ENCODE measurements around the gene ZDHHC1.
"Not testable (repeated sequence)": the region's sequence is repeated elsewhere in the genome, so short reads cannot be mapped to it uniquely, and the experiment has no call there.

ZDHHC1 gene

DNA sequence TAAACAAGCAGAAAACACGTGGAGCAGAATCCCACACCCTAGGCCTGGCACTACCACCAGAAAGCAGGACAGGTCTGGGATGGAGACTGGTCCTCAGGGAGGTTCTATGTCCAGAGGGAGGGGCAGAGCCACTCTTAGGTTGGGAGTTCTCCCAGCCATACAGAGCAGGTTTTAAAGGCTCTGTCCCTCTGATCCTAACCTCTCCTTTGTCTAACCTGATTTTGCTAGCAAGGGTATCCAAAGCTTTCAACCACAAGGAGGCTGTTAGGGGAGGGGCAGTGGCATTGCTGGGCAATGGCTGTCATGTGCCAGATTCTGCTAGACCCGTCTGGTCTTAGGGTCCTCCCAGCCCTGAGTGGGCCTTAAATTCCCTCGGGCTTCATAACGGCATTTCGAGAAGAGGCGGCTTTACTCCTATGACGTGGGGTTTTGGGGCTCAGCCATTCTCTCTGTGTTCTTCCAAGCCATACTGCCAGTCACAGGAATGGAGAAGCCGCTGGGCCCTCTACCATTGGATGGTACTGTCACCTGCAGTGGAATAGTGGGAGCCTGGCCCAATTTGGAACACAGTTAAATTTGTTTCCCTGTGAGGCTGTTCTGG, 28.7 kb downstream of the ZDHHC1 start:
- Histone ChIP-seq H3K4me1 (peaks cover 0 to 9% (median under 1%) of the 10 kb centered on the region in 4 donors), H3K27me3 (peaks cover 0 to 25% of the 10 kb centered on the region in 2 donors), H3K9me3 (no peaks in the 10 kb centered on the region), H3K27ac (no peak overlapping the region), H3K4me3 (no peak overlapping the region), H3K36me3 (no peaks in the 10 kb centered on the region)
- intact Hi-C loops (cut with DNase I; ENCODE audit: low total_unique reads), result no loop called here
- DNase-seq, result no peak
- TF ChIP-seq, protein P1, sequence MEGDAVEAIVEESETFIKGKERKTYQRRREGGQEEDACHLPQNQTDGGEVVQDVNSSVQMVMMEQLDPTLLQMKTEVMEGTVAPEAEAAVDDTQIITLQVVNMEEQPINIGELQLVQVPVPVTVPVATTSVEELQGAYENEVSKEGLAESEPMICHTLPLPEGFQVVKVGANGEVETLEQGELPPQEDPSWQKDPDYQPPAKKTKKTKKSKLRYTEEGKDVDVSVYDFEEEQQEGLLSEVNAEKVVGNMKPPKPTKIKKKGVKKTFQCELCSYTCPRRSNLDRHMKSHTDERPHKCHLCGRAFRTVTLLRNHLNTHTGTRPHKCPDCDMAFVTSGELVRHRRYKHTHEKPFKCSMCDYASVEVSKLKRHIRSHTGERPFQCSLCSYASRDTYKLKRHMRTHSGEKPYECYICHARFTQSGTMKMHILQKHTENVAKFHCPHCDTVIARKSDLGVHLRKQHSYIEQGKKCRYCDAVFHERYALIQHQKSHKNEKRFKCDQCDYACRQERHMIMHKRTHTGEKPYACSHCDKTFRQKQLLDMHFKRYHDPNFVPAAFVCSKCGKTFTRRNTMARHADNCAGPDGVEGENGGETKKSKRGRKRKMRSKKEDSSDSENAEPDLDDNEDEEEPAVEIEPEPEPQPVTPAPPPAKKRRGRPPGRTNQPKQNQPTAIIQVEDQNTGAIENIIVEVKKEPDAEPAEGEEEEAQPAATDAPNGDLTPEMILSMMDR (IDR thresholded peaks at IDR 0.05), result no peak

DNA sequence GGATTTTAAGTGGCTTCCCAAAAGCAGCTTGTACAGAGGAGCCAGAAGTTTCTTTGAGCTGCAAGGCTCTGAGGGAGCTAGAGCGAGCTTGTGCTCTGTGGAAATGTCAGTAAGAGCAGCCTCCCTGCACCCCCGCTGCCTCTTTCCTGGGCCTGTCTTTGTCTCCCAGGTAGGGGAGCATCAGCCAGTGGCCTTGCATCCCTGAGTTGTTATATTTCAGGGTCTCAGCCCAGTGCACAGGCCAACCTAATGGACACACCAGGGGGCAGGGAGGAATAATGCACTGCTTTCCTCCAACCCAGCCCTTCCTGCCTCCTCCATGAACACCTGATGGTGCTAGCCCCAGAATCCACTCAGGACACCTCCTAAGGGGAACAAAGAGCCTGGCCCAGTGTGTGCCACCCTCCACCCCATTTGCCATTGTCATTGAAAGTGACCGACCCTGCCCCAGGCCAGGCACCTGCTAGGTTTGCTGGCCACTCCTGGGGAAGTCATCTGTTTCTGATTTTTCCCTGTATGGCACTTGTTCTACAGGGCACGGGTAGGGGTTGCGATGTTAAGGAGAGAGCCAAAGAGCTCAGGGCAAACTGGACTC, 29.3 kb downstream of the ZDHHC1 start:
- TF ChIP-seq, protein P1 (IDR thresholded peaks at IDR 0.05), result no peak
- no peak overlapping the region for H3K27ac ChIP-seq
- intact Hi-C loops (cut with DNase I; ENCODE audit: low total_unique reads), result no loop called here
- H3K9me3 ChIP-seq, result no peaks in the 10 kb centered on the region
- no peaks in the 10 kb centered on the region for H3K36me3 ChIP-seq
- no peak overlapping the region for H3K4me3 ChIP-seq
- peaks cover 0 to 5% (median 0%) of the 10 kb centered on the region in 4 donors for H3K4me1 ChIP-seq
- no peak for DNase-seq
- H3K27me3 ChIP-seq, result peaks cover 0 to 20% of the 10 kb centered on the region in 2 donors

DNA sequence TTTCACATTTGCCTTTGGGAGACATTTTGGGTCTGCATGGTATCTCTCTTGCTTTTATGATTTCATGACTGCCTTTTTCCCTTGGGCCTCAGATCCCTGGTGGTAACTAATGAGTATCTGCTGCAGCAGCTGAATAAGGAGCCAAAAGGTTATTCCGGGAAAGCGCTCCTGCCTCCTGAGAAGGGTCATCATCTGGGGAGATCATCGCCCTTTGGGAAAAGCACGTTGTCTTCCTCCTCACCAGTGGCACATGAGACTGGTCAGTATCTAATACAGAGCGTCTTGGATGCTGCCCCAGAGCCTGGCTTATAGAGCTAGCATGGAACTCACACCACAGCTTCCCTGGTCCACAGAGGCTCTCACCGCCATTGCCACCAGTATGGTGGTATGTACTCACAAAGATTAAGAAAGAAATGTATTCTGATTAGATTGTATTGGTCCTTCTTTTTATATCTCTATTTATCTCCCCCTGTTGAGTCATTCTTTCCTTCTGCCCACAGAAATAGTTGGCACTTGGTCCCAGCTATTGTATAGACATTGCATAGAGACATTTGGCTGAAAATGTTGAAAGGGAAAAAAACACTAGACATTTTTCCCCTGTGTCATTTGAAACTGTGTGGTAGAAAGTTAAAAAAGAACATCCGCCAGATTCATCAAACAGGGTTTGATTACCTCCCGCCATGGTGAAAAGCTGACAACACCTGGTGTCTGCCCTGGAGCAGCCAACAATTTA, 31.3 kb downstream of the ZDHHC1 start:
- DNase-seq, result no peak
- intact Hi-C loops (cut with DNase I; ENCODE audit: low total_unique reads), result no loop called here
- no peaks in the 10 kb centered on the region for H3K4me1 ChIP-seq
- no peak overlapping the region for H3K27ac ChIP-seq
- H3K27me3 ChIP-seq, result peaks cover 0 to 4% of the 10 kb centered on the region in 2 donors
- no peak overlapping the region for H3K4me3 ChIP-seq
- H3K9me3 ChIP-seq, result no peaks in the 10 kb centered on the region
- TF ChIP-seq, protein P1 (IDR thresholded peaks at IDR 0.05), result no peak
- no peaks in the 10 kb centered on the region for H3K36me3 ChIP-seq

DNA sequence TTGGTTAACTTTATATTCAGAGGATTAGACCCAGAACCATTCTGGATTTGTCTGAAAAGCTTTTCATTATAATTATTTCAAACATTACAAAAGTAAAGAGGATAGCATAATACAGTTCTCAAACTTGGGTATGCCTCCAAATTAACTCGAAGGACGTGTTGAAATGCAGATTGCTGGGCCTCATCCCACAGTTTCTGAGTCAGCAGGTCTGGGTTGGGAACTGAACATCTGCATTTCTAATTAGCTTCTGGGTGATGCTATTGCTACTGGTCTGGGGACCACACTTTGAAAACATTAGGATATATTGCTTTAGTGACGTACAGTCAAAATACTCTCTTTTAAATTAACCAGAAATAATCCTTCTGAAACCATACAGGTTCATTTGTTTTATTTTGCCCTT, 33.0 kb downstream of the ZDHHC1 start:
- intact Hi-C loops (cut with DNase I; ENCODE audit: low total_unique reads), result no loop called here
- peaks cover 0 to under 1% of the 10 kb centered on the region in 2 donors for H3K27me3 ChIP-seq
- H3K27ac ChIP-seq, result no peak overlapping the region
- no peak overlapping the region for H3K4me3 ChIP-seq
- TF ChIP-seq, protein P1 (IDR thresholded peaks at IDR 0.05), result no peak
- no peaks in the 10 kb centered on the region for H3K4me1 ChIP-seq
- DNase-seq, result no peak
- H3K36me3 ChIP-seq, result no peaks in the 10 kb centered on the region
- H3K9me3 ChIP-seq, result no peaks in the 10 kb centered on the region

DNA sequence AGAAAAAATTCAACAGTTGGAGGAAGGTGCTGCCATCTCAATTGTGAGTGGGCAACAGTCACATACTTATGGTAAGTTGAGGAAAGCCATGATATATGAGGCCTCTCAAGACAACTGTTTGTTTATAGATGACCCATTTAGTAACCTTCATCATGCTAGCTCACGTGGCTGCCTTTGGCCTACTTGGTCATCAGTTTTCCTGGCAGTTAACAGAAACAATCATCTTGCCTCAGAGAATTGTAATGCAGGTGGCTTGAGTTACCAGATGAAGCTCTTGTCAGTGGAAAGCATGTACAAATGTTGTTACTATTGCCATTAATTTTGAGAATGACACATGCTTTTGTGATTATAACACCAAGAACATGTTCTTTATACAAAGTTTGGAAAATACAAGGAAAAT, 37.6 kb downstream of the ZDHHC1 start:
- no peak overlapping the region for H3K27ac ChIP-seq
- no peaks in the 10 kb centered on the region for H3K4me1 ChIP-seq
- DNase-seq, result no peak
- intact Hi-C loops (cut with DNase I; ENCODE audit: low total_unique reads), result no loop called here
- TF ChIP-seq, protein P1 (IDR thresholded peaks at IDR 0.05), result no peak
- no peaks in the 10 kb centered on the region for H3K9me3 ChIP-seq
- no peak overlapping the region for H3K4me3 ChIP-seq
- H3K36me3 ChIP-seq, result no peaks in the 10 kb centered on the region
- H3K27me3 ChIP-seq, result no peaks in the 10 kb centered on the region

DNA sequence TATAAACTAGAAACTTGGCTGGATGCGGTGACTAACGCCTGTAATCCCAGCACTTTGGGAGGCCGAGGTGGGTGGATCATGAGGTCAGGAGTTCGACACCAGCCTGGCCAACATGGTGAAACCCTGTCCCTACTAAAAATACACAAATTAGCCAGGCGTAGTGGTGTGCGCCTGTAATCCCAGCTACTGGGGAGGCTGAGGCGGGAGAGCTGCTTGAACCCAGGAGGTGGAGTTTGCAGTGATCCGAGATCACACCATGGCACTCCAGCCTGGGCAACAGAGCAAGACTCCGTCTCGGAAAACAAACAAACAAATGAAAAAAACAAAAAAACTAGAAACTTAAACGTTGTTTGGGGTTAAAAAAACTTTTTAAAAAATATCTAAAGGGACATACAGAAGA, 40.3 kb downstream of the ZDHHC1 start:
- H3K4me1 ChIP-seq; H3K4me3 ChIP-seq; intact Hi-C loops (cut with DNase I; ENCODE audit: low total_unique reads); H3K27ac ChIP-seq; H3K27me3 ChIP-seq; H3K9me3 ChIP-seq; DNase-seq; H3K36me3 ChIP-seq: not testable (repeated sequence)
